K562 (cell line): ENCODE results near the gene CLSTN1. TPM values are rescaled to one million over a fixed set of nuclear protein-coding genes. Genes with fewer than 3 reads are reported as not detected.

Experiments used
- ATAC-seq: fragments of 200-7000 bp; cut with Tn5 transposase; 3 replicates; pipeline ENCODE4 v1.9.1; 2020; ENCODE audit warnings: moderate library complexity
- BruUV-seq: library from RNA; stranded (reverse); fragments of 400-500 nt; replicated peaks from 2 replicates; lab custom pipeline; 2021; lab: Mats Ljungman, UMichigan
- CTCF ChIA-PET: fragments of 300-600 bp; formaldehyde crosslinking; extraction: SDS; loops from one replicate; lab custom pipeline; 2021; ENCODE audit warnings: low intra/inter-chr PET ratio; lab: Yijun Ruan, JAX
- POLR2A ChIA-PET: fragments of 300-600, 350-650 bp; sonication (Branson Sonifier 250); formaldehyde crosslinking; extraction: SDS; loops from one replicate; lab custom pipeline; 2021; ENCODE audit warnings: antibody characterized with exemption, inconsistent platforms; lab: Yijun Ruan, JAX
- DNase-seq, 4 experiments: peaks; one replicate each; pipeline versions ENCODE4 v3.0.0 to v3.0.0-alpha.2; 2011 to 2018; ENCODE audit warnings: low spot score in 3 of 4, mixed read lengths in 3 of 4; ENCODE audit errors: extremely low read depth in 1 of 4
- FAIRE-seq: peaks from 2 replicates; lab custom pipeline; 2011; peaks lifted over from hg19 to GRCh38; lab: Jason Lieb, UNC
- H2AFZ ChIP-seq: 2 replicates; pipeline ENCODE4 v1.6.0; 2011; ENCODE audit warnings: low read depth, low read length, control low read depth, inconsistent platforms
- H3K27ac ChIP-seq: fragments of 200-600 bp; 3 replicates; pipeline ENCODE4 v1.8.0; 2011; ENCODE audit warnings: low read depth, mild to moderate bottlenecking, control low read depth, inconsistent platforms, low read length, moderate library complexity, mixed read lengths; ENCODE audit errors: extremely low read depth
- H3K27me3 ChIP-seq, 2 experiments: fragments of 300-600 bp in 1 of 2; 2 replicates in 1 of 2; 3 replicates in 1 of 2; pipeline versions ENCODE4 v1.6.0 to v1.8.0; 2011; ENCODE audit warnings: inconsistent platforms in 2 of 2, low read length in 2 of 2, mild to moderate bottlenecking in 1 of 2, mixed read lengths in 1 of 2, moderate library complexity in 1 of 2; ENCODE audit not compliant: control insufficient read depth in 2 of 2, insufficient read depth in 2 of 2
- H3K36me3 ChIP-seq: fragments of 300-600 bp; 3 replicates; pipeline ENCODE4 v1.8.0; 2011; ENCODE audit warnings: mild to moderate bottlenecking, low read length, inconsistent platforms; ENCODE audit not compliant: control insufficient read depth, insufficient read depth
- H3K4me1 ChIP-seq, 2 experiments: fragments of 200-600 bp in 1 of 2; replicated peaks in 1 of 2; 2 replicates in 1 of 2; 3 replicates in 1 of 2; pipeline versions ENCODE4 v1.5.1 to v1.8.0; 2011; ENCODE audit warnings: inconsistent platforms in 2 of 2, low read length in 2 of 2, mild to moderate bottlenecking in 1 of 2, mixed read lengths in 1 of 2, moderate library complexity in 1 of 2; ENCODE audit not compliant: control insufficient read depth in 2 of 2, insufficient read depth in 2 of 2
- H3K4me2 ChIP-seq: 2 replicates; pipeline ENCODE4 v1.6.1; 2011; ENCODE audit warnings: low read length, control low read depth, inconsistent platforms, mixed read lengths; ENCODE audit not compliant: insufficient read depth
- H3K4me3 ChIP-seq: fragments of 200-600 bp; sonication (generic), shearing (Covaris generic); 2 replicates; pipeline ENCODE4 v1.5.1; 2016; ENCODE audit warnings: control low read depth, inconsistent platforms
- H3K79me2 ChIP-seq: fragments of 200-600 bp; 3 replicates; pipeline ENCODE4 v1.8.0; 2011; ENCODE audit warnings: low read length, inconsistent platforms; ENCODE audit not compliant: control insufficient read depth, insufficient read depth
- H3K9ac ChIP-seq, 2 experiments: 2 replicates each; pipeline versions ENCODE4 v1.6.0 to v1.6.1; 2011; ENCODE audit warnings: low read depth in 2 of 2, low read length in 2 of 2, control low read depth in 1 of 2, inconsistent platforms in 1 of 2, mild to moderate bottlenecking in 1 of 2, mixed read lengths in 1 of 2; ENCODE audit not compliant: insufficient read depth in 1 of 2
- H3K9me1 ChIP-seq: one replicate; pipeline ENCODE4 v1.6.0; 2011; ENCODE audit warnings: inconsistent platforms, mild to moderate bottlenecking, low read length, moderate library complexity; ENCODE audit not compliant: control insufficient read depth, insufficient read depth
- H3K9me3 ChIP-seq: replicated peaks from 2 replicates; pipeline ENCODE4 v1.5.1; 2011; ENCODE audit warnings: low read depth, low read length, inconsistent platforms; ENCODE audit not compliant: control insufficient read depth, insufficient read depth
- H4K20me1 ChIP-seq: replicated peaks from 2 replicates; pipeline ENCODE4 v1.6.1; 2011; ENCODE audit warnings: low read length, inconsistent platforms, mixed read lengths; ENCODE audit not compliant: control insufficient read depth, insufficient read depth
- ATF2 ChIP-seq: sonication (generic); formaldehyde crosslinking; IDR thresholded peaks from 2 replicates; pipeline ENCODE4 v1.8.1; 2022; ENCODE audit warnings: missing genetic modification reagents
- ILF3 ChIP-seq: fragments of 450-650 bp; IDR thresholded peaks from 2 replicates; pipeline ENCODE4 v1.6.1; 2018; ENCODE audit warnings: antibody characterized with exemption, mild to moderate bottlenecking, moderate library complexity, borderline replicate concordance
- RBM14 ChIP-seq: fragments of 200-400 bp; formaldehyde crosslinking; IDR thresholded peaks from 2 replicates; pipeline ENCODE4 v1.6.1; 2018; ENCODE audit warnings: low read depth, mild to moderate bottlenecking, low read length, moderate library complexity, borderline replicate concordance; ENCODE audit not compliant: insufficient read depth
- STAT5A ChIP-seq: IDR thresholded peaks from 2 replicates; pipeline ENCODE4 v1.6.1; 2012; ENCODE audit warnings: low read length, inconsistent platforms, borderline replicate concordance
- XRCC3 ChIP-seq: fragments of 450-650 bp; IDR thresholded peaks from 2 replicates; pipeline ENCODE4 v1.6.1; 2017; ENCODE audit warnings: mild to moderate bottlenecking, moderate library complexity
- ZFP36 ChIP-seq: fragments of 150-350 bp; IDR thresholded peaks from 2 replicates; pipeline ENCODE4 v1.6.1; 2018; ENCODE audit warnings: low read length, low read depth; ENCODE audit not compliant: partially characterized antibody
- ZNF695 ChIP-seq: fragments of 450-650 bp; formaldehyde crosslinking; IDR thresholded peaks from 2 replicates; pipeline ENCODE4 v1.4.0; 2020; ENCODE audit warnings: mild to moderate bottlenecking, moderate library complexity
- ZZZ3 ChIP-seq: fragments of 450-650 bp; IDR thresholded peaks from 2 replicates; pipeline ENCODE4 v1.6.1; 2016; ENCODE audit warnings: antibody characterized with exemption, mild to moderate bottlenecking, moderate library complexity
- WGBS: fragments of 100-300 bp; shearing (Covaris generic); methylation state at CpG from one replicate; pipeline ENCODE4 v1.1.6; 2016; ENCODE audit warnings: low coverage, mixed read lengths; ENCODE audit not compliant: insufficient coverage; ENCODE audit errors: missing lambda C conversion rate; 5-methylcytosine and 5-hydroxymethylcytosine counted together
- in situ Hi-C: fragments of 300-500 bp; cut with MboI; formaldehyde crosslinking; loops from 4 replicates; pipeline ENCODE4 v1.15.0; 2018; ENCODE audit warnings: inconsistent platforms, mixed read lengths
- intact Hi-C: fragments of 100-400 bp; cut with micrococcal nuclease; formaldehyde crosslinking; loops from 2 replicates; pipeline ENCODE4 v1.14.2; 2022
- polyA plus RNA-seq, 8 experiments: library from polyadenylated mRNA; depleted of rRNA in 4 of 8; stranded (reverse) in 5 of 8; unstranded in 3 of 8; fragments of >200 nt; fragmentation: Nextera tagmentation in 2 of 8; fragmentation: Illumina TruSeq in 1 of 8; extraction: Ambion mirVana in 2 of 8; extraction: Trizol in 1 of 8; gene quantifications; 2 replicates each; pipeline versions ENCODE4 v1.2.1 to v1.2.3, GENCODE V29; 2011 to 2014; ENCODE audit warnings: inconsistent platforms in 1 of 8, missing spikeins in 1 of 8
- total RNA-seq, 7 experiments: library from RNA; depleted of rRNA in 6 of 7; stranded (reverse); fragments of >200 nt in 6 of 7; fragmentation: Illumina TruSeq in 2 of 7; extraction: Trizol in 2 of 7; gene quantifications; 2 replicates each; pipeline versions ENCODE4 v1.2.1 to v1.2.3, GENCODE V29; 2011 to 2021; ENCODE audit warnings: low replicate concordance in 1 of 7
- TF ChIP-seq, protein P1 (sequence below): sonication (generic); IDR thresholded peaks from 2 replicates; pipeline ENCODE4 v1.6.1; 2016
- TF ChIP-seq, protein P2 (sequence below): fragments of 150-350 bp; IDR thresholded peaks from 2 replicates; pipeline ENCODE4 v1.6.1; 2014; ENCODE audit warnings: low read depth, mild to moderate bottlenecking, low read length, borderline replicate concordance
- TF ChIP-seq, protein P3 (sequence below): fragments of 250-450 bp; sonication (Bioruptor Pico); IDR thresholded peaks from 2 replicates; pipeline ENCODE4 v1.8.0; 2021; ENCODE audit warnings: moderate library complexity, mild to moderate bottlenecking, inconsistent platforms
- TF ChIP-seq, protein P4 (sequence below): fragments of 250-450 bp; sonication (Bioruptor Pico); IDR thresholded peaks from 2 replicates; pipeline ENCODE4 v1.8.0; 2022; ENCODE audit warnings: inconsistent platforms

Gene CLSTN1
- total and polyA plus RNA-seq, 9 of the 15 experiments (the other 6 are each of a cell fraction or from before 2014, with no cell fraction given): 1.1 to 32.5 (median 13.3) TPM

- WGBS: 53% methylated on average over 2 of the region's 2 CpGs
- no TSS peak for BruUV-seq
- H3K27ac ChIP-seq: no peak overlapping the region
- intact Hi-C loops: no loop called here
- no peaks in the 10 kb centered on the region for H3K36me3 ChIP-seq
- H3K9ac ChIP-seq: no peak overlapping the region
- no peak for TF ChIP-seq ILF3
- TF ChIP-seq ZFP36: no peak
- no peak for TF ChIP-seq RBM14
- TF ChIP-seq ZNF695 (CRISPR knock-in tag): no peak
- TF ChIP-seq, protein P1, sequence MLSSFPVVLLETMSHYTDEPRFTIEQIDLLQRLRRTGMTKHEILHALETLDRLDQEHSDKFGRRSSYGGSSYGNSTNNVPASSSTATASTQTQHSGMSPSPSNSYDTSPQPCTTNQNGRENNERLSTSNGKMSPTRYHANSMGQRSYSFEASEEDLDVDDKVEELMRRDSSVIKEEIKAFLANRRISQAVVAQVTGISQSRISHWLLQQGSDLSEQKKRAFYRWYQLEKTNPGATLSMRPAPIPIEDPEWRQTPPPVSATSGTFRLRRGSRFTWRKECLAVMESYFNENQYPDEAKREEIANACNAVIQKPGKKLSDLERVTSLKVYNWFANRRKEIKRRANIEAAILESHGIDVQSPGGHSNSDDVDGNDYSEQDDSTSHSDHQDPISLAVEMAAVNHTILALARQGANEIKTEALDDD: no peak
- no peak for TF ChIP-seq ZZZ3
- TF ChIP-seq, protein P2, sequence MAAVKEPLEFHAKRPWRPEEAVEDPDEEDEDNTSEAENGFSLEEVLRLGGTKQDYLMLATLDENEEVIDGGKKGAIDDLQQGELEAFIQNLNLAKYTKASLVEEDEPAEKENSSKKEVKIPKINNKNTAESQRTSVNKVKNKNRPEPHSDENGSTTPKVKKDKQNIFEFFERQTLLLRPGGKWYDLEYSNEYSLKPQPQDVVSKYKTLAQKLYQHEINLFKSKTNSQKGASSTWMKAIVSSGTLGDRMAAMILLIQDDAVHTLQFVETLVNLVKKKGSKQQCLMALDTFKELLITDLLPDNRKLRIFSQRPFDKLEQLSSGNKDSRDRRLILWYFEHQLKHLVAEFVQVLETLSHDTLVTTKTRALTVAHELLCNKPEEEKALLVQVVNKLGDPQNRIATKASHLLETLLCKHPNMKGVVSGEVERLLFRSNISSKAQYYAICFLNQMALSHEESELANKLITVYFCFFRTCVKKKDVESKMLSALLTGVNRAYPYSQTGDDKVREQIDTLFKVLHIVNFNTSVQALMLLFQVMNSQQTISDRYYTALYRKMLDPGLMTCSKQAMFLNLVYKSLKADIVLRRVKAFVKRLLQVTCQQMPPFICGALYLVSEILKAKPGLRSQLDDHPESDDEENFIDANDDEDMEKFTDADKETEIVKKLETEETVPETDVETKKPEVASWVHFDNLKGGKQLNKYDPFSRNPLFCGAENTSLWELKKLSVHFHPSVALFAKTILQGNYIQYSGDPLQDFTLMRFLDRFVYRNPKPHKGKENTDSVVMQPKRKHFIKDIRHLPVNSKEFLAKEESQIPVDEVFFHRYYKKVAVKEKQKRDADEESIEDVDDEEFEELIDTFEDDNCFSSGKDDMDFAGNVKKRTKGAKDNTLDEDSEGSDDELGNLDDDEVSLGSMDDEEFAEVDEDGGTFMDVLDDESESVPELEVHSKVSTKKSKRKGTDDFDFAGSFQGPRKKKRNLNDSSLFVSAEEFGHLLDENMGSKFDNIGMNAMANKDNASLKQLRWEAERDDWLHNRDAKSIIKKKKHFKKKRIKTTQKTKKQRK: no peak
- TF ChIP-seq, protein P3, sequence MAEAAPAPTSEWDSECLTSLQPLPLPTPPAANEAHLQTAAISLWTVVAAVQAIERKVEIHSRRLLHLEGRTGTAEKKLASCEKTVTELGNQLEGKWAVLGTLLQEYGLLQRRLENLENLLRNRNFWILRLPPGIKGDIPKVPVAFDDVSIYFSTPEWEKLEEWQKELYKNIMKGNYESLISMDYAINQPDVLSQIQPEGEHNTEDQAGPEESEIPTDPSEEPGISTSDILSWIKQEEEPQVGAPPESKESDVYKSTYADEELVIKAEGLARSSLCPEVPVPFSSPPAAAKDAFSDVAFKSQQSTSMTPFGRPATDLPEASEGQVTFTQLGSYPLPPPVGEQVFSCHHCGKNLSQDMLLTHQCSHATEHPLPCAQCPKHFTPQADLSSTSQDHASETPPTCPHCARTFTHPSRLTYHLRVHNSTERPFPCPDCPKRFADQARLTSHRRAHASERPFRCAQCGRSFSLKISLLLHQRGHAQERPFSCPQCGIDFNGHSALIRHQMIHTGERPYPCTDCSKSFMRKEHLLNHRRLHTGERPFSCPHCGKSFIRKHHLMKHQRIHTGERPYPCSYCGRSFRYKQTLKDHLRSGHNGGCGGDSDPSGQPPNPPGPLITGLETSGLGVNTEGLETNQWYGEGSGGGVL (CRISPR knock-in tag): no peak
- TF ChIP-seq ATF2: no peak
- TF ChIP-seq, protein P4, sequence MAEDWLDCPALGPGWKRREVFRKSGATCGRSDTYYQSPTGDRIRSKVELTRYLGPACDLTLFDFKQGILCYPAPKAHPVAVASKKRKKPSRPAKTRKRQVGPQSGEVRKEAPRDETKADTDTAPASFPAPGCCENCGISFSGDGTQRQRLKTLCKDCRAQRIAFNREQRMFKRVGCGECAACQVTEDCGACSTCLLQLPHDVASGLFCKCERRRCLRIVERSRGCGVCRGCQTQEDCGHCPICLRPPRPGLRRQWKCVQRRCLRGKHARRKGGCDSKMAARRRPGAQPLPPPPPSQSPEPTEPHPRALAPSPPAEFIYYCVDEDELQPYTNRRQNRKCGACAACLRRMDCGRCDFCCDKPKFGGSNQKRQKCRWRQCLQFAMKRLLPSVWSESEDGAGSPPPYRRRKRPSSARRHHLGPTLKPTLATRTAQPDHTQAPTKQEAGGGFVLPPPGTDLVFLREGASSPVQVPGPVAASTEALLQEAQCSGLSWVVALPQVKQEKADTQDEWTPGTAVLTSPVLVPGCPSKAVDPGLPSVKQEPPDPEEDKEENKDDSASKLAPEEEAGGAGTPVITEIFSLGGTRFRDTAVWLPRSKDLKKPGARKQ (CRISPR knock-in tag): no peak
- TF ChIP-seq STAT5A: no peak
- TF ChIP-seq XRCC3: no peak
- TF ChIP-seq, all 486 proteins: peak for 0
- no peak for FAIRE-seq
- no peaks in the 10 kb centered on the region; the same call in 1 of the 2 replicates for H4K20me1 ChIP-seq
- DNase-seq: no peak
- no peak overlapping the region for H2AFZ ChIP-seq
- ATAC-seq: no peak
- POLR2A ChIA-PET: interaction anchor here (0.7 kb wide), 1 partner anchor 10 kb away, joined by 4 read pairs; no protein-coding TSS in a partner anchor
- H3K9me1 ChIP-seq: no peaks in the 10 kb centered on the region
- no peak overlapping the region for H3K4me3 ChIP-seq
- H3K27me3 ChIP-seq: no peaks in the 10 kb centered on the region
- CTCF ChIA-PET: no interaction called here
- no peaks in the 10 kb centered on the region for H3K4me1 ChIP-seq
- H3K9me3 ChIP-seq: no peaks in the 10 kb centered on the region
- no peaks in the 10 kb centered on the region for H3K79me2 ChIP-seq
- in situ Hi-C loops: no loop called here
- no peak overlapping the region for H3K4me2 ChIP-seq
Observed at GRCh38 chr1:9815150-9815549, 8.6 kb downstream of the CLSTN1 start.
